GM12878 (cell line): Measurements from ENCODE around the gene RAD1. TPM values are rescaled to one million over a fixed set of nuclear protein-coding genes. Genes with fewer than 3 reads are reported as not detected.

ENCODE experiments used
- ATAC-seq: fragments of 200-7000 bp; cut with Tn5 transposase; 3 replicates; pipeline ENCODE4 v1.9.1; 2020; ENCODE audit warnings: mild to moderate bottlenecking, moderate library complexity
- BruUV-seq: library from RNA; stranded (reverse); fragments of 400-500 nt; replicated peaks from 2 replicates; lab custom pipeline; 2021; lab: Mats Ljungman, UMichigan
- CTCF ChIA-PET: fragments of 300-600 bp; sonication (Branson Sonifier 250); formaldehyde crosslinking; extraction: SDS; loops from one replicate; lab custom pipeline; 2021; ENCODE audit warnings: inconsistent platforms; lab: Yijun Ruan, JAX
- POLR2A ChIA-PET: fragments of 350-600 bp; formaldehyde crosslinking; extraction: SDS; loops from one replicate; lab custom pipeline; 2021; ENCODE audit warnings: inconsistent platforms; lab: Charles Lee
- RAD21 ChIA-PET: fragments of 300-600 bp; sonication (Branson Sonifier 250); formaldehyde crosslinking; loops from one replicate; lab custom pipeline; 2023; ENCODE audit warnings: antibody characterized with exemption; ENCODE audit not compliant: unreplicated experiment; lab: Charles Lee
- SMC1A ChIA-PET: fragments of 300-600 bp; sonication (Branson Sonifier 250); formaldehyde crosslinking; loops from one replicate; lab custom pipeline; 2023; ENCODE audit not compliant: unreplicated experiment, uncharacterized antibody; lab: Charles Lee
- DNase-seq: peaks from one replicate; pipeline ENCODE4 v3.0.0-alpha.2; 2011; ENCODE audit warnings: low read depth, low spot score
- FAIRE-seq: peaks from 3 replicates; lab custom pipeline; 2011; peaks lifted over from hg19 to GRCh38; lab: Jason Lieb, UNC
- H2AFZ ChIP-seq: 2 replicates; pipeline ENCODE4 v1.6.0; 2011; ENCODE audit warnings: low read depth, low read length, control low read depth; ENCODE audit not compliant: control insufficient read depth
- H3K27ac ChIP-seq: 2 replicates; pipeline ENCODE4 v1.5.1; 2011; ENCODE audit warnings: control low read depth; ENCODE audit not compliant: control insufficient read depth, insufficient read depth
- H3K27me3 ChIP-seq, 2 experiments: replicated peaks in 1 of 2; 2 replicates each; pipeline versions ENCODE4 v1.6.0 to v1.6.1; 2011; ENCODE audit warnings: low read length in 1 of 2; ENCODE audit not compliant: control insufficient read depth in 2 of 2, insufficient read depth in 2 of 2
- H3K36me3 ChIP-seq, 2 experiments: 2 replicates each; pipeline ENCODE4 v1.5.1; 2011; ENCODE audit warnings: low read length in 1 of 2; ENCODE audit not compliant: control insufficient read depth in 2 of 2, insufficient read depth in 2 of 2
- H3K4me1 ChIP-seq: 2 replicates; pipeline ENCODE4 v1.6.1; 2011; ENCODE audit warnings: mild to moderate bottlenecking, low read length, moderate library complexity, mixed read lengths; ENCODE audit not compliant: control insufficient read depth, insufficient read depth
- H3K4me2 ChIP-seq: 2 replicates; pipeline ENCODE4 v1.6.0; 2011; ENCODE audit warnings: control low read depth; ENCODE audit not compliant: control insufficient read depth, insufficient read depth
- H3K4me3 ChIP-seq: fragments of 200-600 bp; sonication (generic); 2 replicates; pipeline ENCODE4 v1.5.1; 2016
- H3K79me2 ChIP-seq: 2 replicates; pipeline ENCODE4 v1.6.0; 2011; ENCODE audit warnings: low read length; ENCODE audit not compliant: control insufficient read depth, insufficient read depth
- H3K9ac ChIP-seq: 2 replicates; pipeline ENCODE4 v1.8.0; 2011; ENCODE audit warnings: low read length, control low read depth, mixed read lengths; ENCODE audit not compliant: control insufficient read depth, insufficient read depth
- H3K9me3 ChIP-seq: replicated peaks from 3 replicates; pipeline ENCODE4 v1.5.1; 2011; ENCODE audit warnings: mild to moderate bottlenecking, low read length; ENCODE audit not compliant: control insufficient read depth, insufficient read depth
- H4K20me1 ChIP-seq: 2 replicates; pipeline ENCODE4 v1.6.0; 2011; ENCODE audit not compliant: control insufficient read depth, insufficient read depth
- ATF7 ChIP-seq: fragments of 450-650 bp; IDR thresholded peaks from 2 replicates; pipeline ENCODE4 v1.6.1; 2016; ENCODE audit warnings: low read depth, mild to moderate bottlenecking
- BACH1 ChIP-seq: fragments of 450-650 bp; IDR thresholded peaks from 2 replicates; pipeline ENCODE4 v1.6.1; 2017; ENCODE audit warnings: mild to moderate bottlenecking, borderline replicate concordance
- DPF2 ChIP-seq: fragments of 450-650 bp; IDR thresholded peaks from 2 replicates; pipeline ENCODE4 v1.6.1; 2017; ENCODE audit warnings: mild to moderate bottlenecking
- EED ChIP-seq: sonication (generic); IDR thresholded peaks from 2 replicates; pipeline ENCODE4 v1.6.1; 2016; ENCODE audit warnings: antibody characterized with exemption, low read depth
- FOS ChIP-seq: IDR thresholded peaks from 3 replicates; pipeline ENCODE4 v1.6.1; 2011; ENCODE audit warnings: borderline replicate concordance; ENCODE audit not compliant: insufficient read length; ENCODE audit errors: extremely low read depth
- GATAD2B ChIP-seq: fragments of 450-650 bp; conservative IDR thresholded peaks from 2 replicates; pipeline ENCODE4 v1.6.1; 2017; ENCODE audit warnings: low read depth, mild to moderate bottlenecking, moderate library complexity
- HDAC2 ChIP-seq: fragments of 200-600 bp; sonication (generic); IDR thresholded peaks from 2 replicates; pipeline ENCODE4 v1.6.1; 2017
- IKZF2 ChIP-seq, 2 experiments: fragments of 450-650 bp; IDR thresholded peaks; 2 replicates each; pipeline ENCODE4 v1.6.1; 2017; ENCODE audit warnings: mild to moderate bottlenecking in 2 of 2, moderate library complexity in 2 of 2
- IRF5 ChIP-seq: fragments of 450-650 bp; IDR thresholded peaks from 2 replicates; pipeline ENCODE4 v1.6.1; 2017; ENCODE audit warnings: borderline replicate concordance
- MLLT1 ChIP-seq: fragments of 450-650 bp; IDR thresholded peaks from 2 replicates; pipeline ENCODE4 v1.6.1; 2016; ENCODE audit warnings: mild to moderate bottlenecking
- NFIC ChIP-seq: IDR thresholded peaks from 2 replicates; pipeline ENCODE4 v1.6.1; 2012; ENCODE audit warnings: low read depth, mild to moderate bottlenecking, inconsistent platforms, low read length, moderate library complexity
- NR2F1 ChIP-seq: fragments of 450-650 bp; conservative IDR thresholded peaks from 2 replicates; pipeline ENCODE4 v1.6.1; 2017; ENCODE audit warnings: mild to moderate bottlenecking
- RELB ChIP-seq: fragments of 450-650 bp; IDR thresholded peaks from 2 replicates; pipeline ENCODE4 v1.6.1; 2017; ENCODE audit warnings: low read depth, mild to moderate bottlenecking, moderate library complexity
- SIN3A ChIP-seq: IDR thresholded peaks from 2 replicates; pipeline ENCODE4 v1.6.1; 2012; ENCODE audit warnings: low read depth, low read length, improper control_type of control experiment
- SKIL ChIP-seq: fragments of 450-650 bp; IDR thresholded peaks from 2 replicates; pipeline ENCODE4 v1.6.1; 2017; ENCODE audit warnings: mild to moderate bottlenecking, low read depth, inconsistent platforms; ENCODE audit not compliant: poor library complexity, severe bottlenecking
- SPI1 ChIP-seq: IDR thresholded peaks from 2 replicates; pipeline ENCODE4 v1.6.1; 2011; ENCODE audit warnings: low read depth, mild to moderate bottlenecking, low read length, moderate library complexity, borderline replicate concordance; ENCODE audit not compliant: insufficient read depth
- ZNF217 ChIP-seq: fragments of 450-650 bp; IDR thresholded peaks from 2 replicates; pipeline ENCODE4 v1.6.1; 2017; ENCODE audit warnings: antibody characterized with exemption, mild to moderate bottlenecking
- ZNF384 ChIP-seq: IDR thresholded peaks from 2 replicates; pipeline ENCODE4 v1.6.1; 2012; ENCODE audit warnings: low read depth, mild to moderate bottlenecking, low read length, improper control_type of control experiment, borderline replicate concordance
- ZZZ3 ChIP-seq: IDR thresholded peaks from 2 replicates; pipeline ENCODE4 v1.6.1; 2011; ENCODE audit warnings: low read depth; ENCODE audit not compliant: control insufficient read depth, insufficient read length
- WGBS: methylation state at CpG from one replicate; pipeline ENCODE4 v1.1.6; 2016; ENCODE audit warnings: low lambda C conversion rate; ENCODE audit not compliant: insufficient replicate concordance, insufficient coverage; ENCODE audit errors: missing lambda C conversion rate; 5-methylcytosine and 5-hydroxymethylcytosine counted together
- in situ Hi-C: fragments of 300-500 bp; cut with MboI; formaldehyde crosslinking; loops from 9 replicates; pipeline ENCODE4 v1.14.3; 2018; ENCODE audit warnings: mixed read lengths
- intact Hi-C: fragments of 100-400 bp; cut with micrococcal nuclease; formaldehyde crosslinking; loops from one replicate; pipeline ENCODE4 v1.14.2; 2022; ENCODE audit not compliant: unreplicated experiment
- polyA plus RNA-seq, 11 experiments: library from polyadenylated mRNA; depleted of rRNA in 4 of 11; unstranded in 6 of 11; stranded (reverse) in 5 of 11; fragments of >200 nt; fragmentation: Nextera tagmentation in 4 of 11; fragmentation: Illumina TruSeq in 1 of 11; extraction: Ambion mirVana in 4 of 11; extraction: Trizol in 1 of 11; gene quantifications; 1 replicate in 1 of 11; 2 replicates in 10 of 11; pipeline versions ENCODE4 v1.2.1 to v1.2.3, GENCODE V29; 2011 to 2016; ENCODE audit warnings: inconsistent platforms in 2 of 11, missing spikeins in 2 of 11, low read depth in 1 of 11
- total RNA-seq, 4 experiments: library from RNA; depleted of rRNA in 3 of 4; stranded (reverse); fragments of >200 nt in 3 of 4; fragmentation: Illumina TruSeq in 1 of 4; extraction: Trizol in 1 of 4; gene quantifications; 2 replicates each; pipeline versions ENCODE4 v1.2.1 to v1.2.3, GENCODE V29; 2013 to 2021

The RAD1 gene
- total and polyA plus RNA-seq, 10 of the 15 experiments (the other 5 are each of a cell fraction or from before 2014, with no cell fraction given): 21.1 to 58.4 (median 37.2) TPM

- Histone ChIP-seq H3K4me2 (no peak overlapping the region), H3K4me3 (no peak overlapping the region), H2AFZ (no peak overlapping the region), H3K36me3 (no peaks in the 10 kb centered on the region), H3K9me3 (no peaks in the 10 kb centered on the region), H3K27ac (no peak overlapping the region), H3K4me1 (peaks cover 11% of the 10 kb centered on the region; the same call in 1 of the 2 replicates), H4K20me1 (no peaks in the 10 kb centered on the region), H3K79me2 (no peaks in the 10 kb centered on the region), H3K27me3 (no peaks in the 10 kb centered on the region), H3K9ac (no peak overlapping the region)
- POLR2A ChIA-PET: no interaction called here
- peak; percentile 63 for DNase-seq
- RAD21 ChIA-PET: interaction anchor here (1.1 to 7.7 kb wide), 3 partner anchors 9 to 42 kb away, joined by 3 to 123 read pairs (median 5); no protein-coding TSS in a partner anchor
- CTCF ChIA-PET: interaction anchor here (0.9 to 9.5 kb wide), 10 partner anchors 10 to 264 kb away, joined by 3 to 185 read pairs (median 12); partner anchors contain the start of gene DNAJC21
- intact Hi-C loops (no loop called here), in situ Hi-C loops (no loop called here)
- no TSS peak for BruUV-seq
- 0% methylated on average over 1 of the region's 1 CpG for WGBS
- FAIRE-seq: peak; percentile 56
- SMC1A ChIA-PET: interaction anchor here (1.2 to 7.3 kb wide), 6 partner anchors 17 to 43 kb away, joined by 3 to 121 read pairs (median 5); no protein-coding TSS in a partner anchor
- ATAC-seq: peak; percentile 91
- no peak for TF ChIP-seq BACH1
- TF ChIP-seq EED: peak; percentile 85
- no peak for TF ChIP-seq GATAD2B
- TF ChIP-seq MLLT1: no peak
- TF ChIP-seq FOS: no peak
- no peak for TF ChIP-seq SIN3A
- TF ChIP-seq NR2F1: peak; percentile 81
- TF ChIP-seq ATF7: peak; percentile 38; the same call in 1 of the 2 replicates
- TF ChIP-seq RELB: 0 out of 2 replicates have a peak, but pooled peaks have one; percentile 30
- no peak for TF ChIP-seq ZZZ3
- peak; percentile 49; the same call in 1 of the 2 replicates for TF ChIP-seq SPI1
- peak; percentile 26 for TF ChIP-seq SKIL
- TF ChIP-seq IRF5: no peak
- TF ChIP-seq HDAC2: no peak
- peak; percentile 48; the same call in 1 of the 2 replicates for TF ChIP-seq NFIC
- no peak for TF ChIP-seq ZNF217
- TF ChIP-seq IKZF2 (IDR thresholded peaks at IDR 0.05): peak; percentile 72 to 74
- no peak for TF ChIP-seq ZNF384
- peak; percentile 34; the same call in 1 of the 2 replicates for TF ChIP-seq DPF2
Observed at GRCh38 chr5:34959323-34959722, 44.0 kb upstream of the RAD1 start.
